Smooth muscle cell (in vitro differentiated cells): ENCODE results near the gene SESN2. TPM values are rescaled to one million over a fixed set of nuclear protein-coding genes. Genes with fewer than 3 reads are reported as not detected.

Source experiments
- DNase-seq: peaks from one replicate; lab custom pipeline; 2025; ENCODE audit not compliant: unreplicated experiment; lab: John Stamatoyannopoulos, UW
- H2AFZ ChIP-seq: fragments of 200-600 bp; sonication (generic); 2 replicates; pipeline ENCODE4 v1.6.0; 2016; ENCODE audit warnings: antibody characterized with exemption, low read depth, mild to moderate bottlenecking
- H3F3A ChIP-seq: fragments of 200-600 bp; sonication (generic); 2 replicates; pipeline ENCODE4 v1.6.0; 2017; ENCODE audit warnings: antibody characterized with exemption, low read depth
- H3K27ac ChIP-seq: fragments of 200-600 bp; sonication (generic); 2 replicates; pipeline ENCODE4 v1.5.1; 2016; ENCODE audit warnings: low read depth, mild to moderate bottlenecking
- H3K27me3 ChIP-seq: fragments of 200-600 bp; sonication (generic); 2 replicates; pipeline ENCODE4 v1.6.1; 2016; ENCODE audit warnings: low read depth, mild to moderate bottlenecking
- H3K36me3 ChIP-seq: fragments of 200-600 bp; sonication (generic); 2 replicates; pipeline ENCODE4 v1.5.1; 2016; ENCODE audit warnings: low read depth
- H3K4me1 ChIP-seq: fragments of 200-600 bp; sonication (generic); 2 replicates; pipeline ENCODE4 v1.5.1; 2016; ENCODE audit warnings: low read depth
- H3K4me2 ChIP-seq: fragments of 200-600 bp; sonication (generic); 2 replicates; pipeline ENCODE4 v1.6.0; 2016; ENCODE audit warnings: mild to moderate bottlenecking
- H3K4me3 ChIP-seq: fragments of 200-600 bp; sonication (generic); 2 replicates; pipeline ENCODE4 v1.5.1; 2016; ENCODE audit warnings: mild to moderate bottlenecking
- H3K79me2 ChIP-seq: fragments of 200-600 bp; sonication (generic); 2 replicates; pipeline ENCODE4 v1.6.0; 2016; ENCODE audit warnings: low read depth, mild to moderate bottlenecking
- H3K9ac ChIP-seq: fragments of 200-600 bp; sonication (generic); 2 replicates; pipeline ENCODE4 v1.6.0; 2016; ENCODE audit warnings: low read depth
- H3K9me3 ChIP-seq: fragments of 200-600 bp; sonication (generic); replicated peaks from 2 replicates; pipeline ENCODE4 v1.5.1; 2016; ENCODE audit warnings: low read depth
- H4K20me1 ChIP-seq: fragments of 200-600 bp; sonication (generic); 2 replicates; pipeline ENCODE4 v1.6.0; 2016; ENCODE audit warnings: low read depth
- CTCF ChIP-seq: fragments of 200-600 bp; sonication (generic); IDR thresholded peaks from 2 replicates; pipeline ENCODE4 v1.5.1; 2017; ENCODE audit warnings: borderline replicate concordance, mild to moderate bottlenecking, antibody characterized with exemption; ENCODE audit not compliant: insufficient read depth, poor library complexity, severe bottlenecking
- WGBS: methylation state at CpG from one replicate; pipeline ENCODE4 v1.1.7; 2016; ENCODE audit warnings: low lambda C conversion rate; 5-methylcytosine and 5-hydroxymethylcytosine counted together
- polyA plus RNA-seq: library from polyadenylated mRNA; unstranded; fragments of >200 nt; fragmentation: Nextera tagmentation; extraction: Ambion mirVana; gene quantifications from 2 replicates; pipeline ENCODE4 v1.2.1, GENCODE V29; 2016
- total RNA-seq: library from RNA; depleted of rRNA; stranded (reverse); fragments of >200 nt; gene quantifications from 2 replicates; pipeline ENCODE4 v1.2.3, GENCODE V29; 2014

Gene SESN2
- total and polyA plus RNA-seq, 2 experiments from 2014 or later = 30.8 to 42.8 TPM

GRCh38 chr1:28272215-28272852 lies 13.0 kb downstream of the SESN2 start:
- Histone ChIP-seq H3K9me3 (no peaks in the 10 kb centered on the region), H2AFZ (no peak overlapping the region), H3K4me1 (peaks cover 2% of the 10 kb centered on the region), H3K4me2 (no peak overlapping the region), H4K20me1 (peaks cover 93% of the 10 kb centered on the region), H3K79me2 (peaks cover 55% of the 10 kb centered on the region), H3K9ac (no peak overlapping the region), H3K27me3 (no peaks in the 10 kb centered on the region), H3K4me3 (no peak overlapping the region), H3K36me3 (peaks cover 10% of the 10 kb centered on the region), H3F3A (no peaks in the 10 kb centered on the region), H3K27ac (no peak overlapping the region)
- 99% methylated on average over 19 of the region's 20 CpGs for WGBS
- TF ChIP-seq CTCF = no peak
- DNase-seq = no peak

- Histone ChIP-seq H3K79me2 (peaks cover 45% of the 10 kb centered on the region), H3K4me1 (no peaks in the 10 kb centered on the region), H3F3A (no peaks in the 10 kb centered on the region), H4K20me1 (peaks cover 92% of the 10 kb centered on the region), H3K4me3 (no peak overlapping the region), H3K9ac (no peak overlapping the region), H3K36me3 (peaks cover 10% of the 10 kb centered on the region), H3K27ac (no peak overlapping the region), H3K27me3 (no peaks in the 10 kb centered on the region), H3K4me2 (no peak overlapping the region), H2AFZ (no peak overlapping the region), H3K9me3 (no peaks in the 10 kb centered on the region)
- no peak for DNase-seq
- WGBS = 90% methylated on average over 17 of the region's 17 CpGs
- no peak for TF ChIP-seq CTCF
Observed at GRCh38 chr1:28273216-28273860, 14.0 kb downstream of the SESN2 start.

- Histone ChIP-seq H4K20me1 (peaks cover 58% of the 10 kb centered on the region), H3K79me2 (peaks cover 8% of the 10 kb centered on the region), H3K9ac (no peak overlapping the region), H2AFZ (no peak overlapping the region), H3K4me2 (no peak overlapping the region), H3K36me3 (peaks cover 10% of the 10 kb centered on the region), H3F3A (peaks cover 5% of the 10 kb centered on the region), H3K4me1 (no peaks in the 10 kb centered on the region), H3K4me3 (no peak overlapping the region), H3K27ac (no peak overlapping the region), H3K27me3 (no peaks in the 10 kb centered on the region), H3K9me3 (no peaks in the 10 kb centered on the region)
- no peak for TF ChIP-seq CTCF
- WGBS = 96% methylated on average over 5 of the region's 5 CpGs
- DNase-seq = no peak
Observed at GRCh38 chr1:28278763-28279162, 19.4 kb downstream of the SESN2 start.
